ENCODE data around the gene HSD17B10.
"Not testable (repeated sequence)": the region's sequence is repeated elsewhere in the genome, so short reads cannot be mapped to it uniquely, and the experiment has no call there.

Gene HSD17B10

GRCh38 chrX:53422861-53423306, 11.3 kb downstream of the HSD17B10 start, which contains the start of gene RIBC1:
RIBC1 (plus strand) TSS chrX:53422873; CDS start chrX:53426277, 3,404 bp downstream.
- TF ChIP-seq MAX (IDR thresholded peaks at IDR 0.05; ENCODE audit: low read depth, low read length), result no peak
- no peak for TF ChIP-seq CTCF (IDR thresholded peaks at IDR 0.05; ENCODE audit: low read depth, low read length)
- no peak for TF ChIP-seq POLR2A (IDR thresholded peaks at IDR 0.05; ENCODE audit: extremely low read depth, insufficient read length)
- no peak for TF ChIP-seq MYC (IDR thresholded peaks at IDR 0.05; ENCODE audit: low read depth, low read length)
- DNase-seq (ENCODE audit: low read depth), result no peak
- peak within 1 kb of the TSS; percentile 97 for H3K4me3 ChIP-seq (ENCODE audit: low read depth, low read length)

- peak; percentile 98 for DNase-seq (ENCODE audit: low read depth)
- TF ChIP-seq CTCF (IDR thresholded peaks at IDR 0.05; ENCODE audit: low read depth, low read length) (no peak), MAX (IDR thresholded peaks at IDR 0.05; ENCODE audit: low read depth, low read length) (no peak; the same call in 1 of the 2 replicates), MYC (IDR thresholded peaks at IDR 0.05; ENCODE audit: low read depth, low read length) (peak; percentile 37; the same call in 1 of the 2 replicates), POLR2A (IDR thresholded peaks at IDR 0.05; ENCODE audit: extremely low read depth, insufficient read length) (peak; percentile 72)
- H3K4me3 ChIP-seq (ENCODE audit: low read depth, low read length), result peak within 1 kb of the TSS; percentile 97
Observed at GRCh38 chrX:53422086-53422860, 11.9 kb downstream of the HSD17B10 start, which contains the start of gene SMC1A. SMC1A (minus strand) TSS chrX:53422654; CDS start chrX:53422600, 54 bp downstream.

GRCh38 chrX:53421772-53422085, 12.4 kb downstream of the HSD17B10 start:
- no peak for DNase-seq (ENCODE audit: low read depth)
- peak overlapping the region; percentile 97 for H3K4me3 ChIP-seq (ENCODE audit: low read depth, low read length)
- TF ChIP-seq MYC (IDR thresholded peaks at IDR 0.05; ENCODE audit: low read depth, low read length), result no peak
- no peak for TF ChIP-seq POLR2A (IDR thresholded peaks at IDR 0.05; ENCODE audit: extremely low read depth, insufficient read length)
- no peak for TF ChIP-seq MAX (IDR thresholded peaks at IDR 0.05; ENCODE audit: low read depth, low read length)
- TF ChIP-seq CTCF (IDR thresholded peaks at IDR 0.05; ENCODE audit: low read depth, low read length), result no peak

- TF ChIP-seq MAX (IDR thresholded peaks at IDR 0.05; ENCODE audit: low read depth, low read length) (no peak), CTCF (IDR thresholded peaks at IDR 0.05; ENCODE audit: low read depth, low read length) (no peak), POLR2A (IDR thresholded peaks at IDR 0.05; ENCODE audit: extremely low read depth, insufficient read length) (no peak), MYC (IDR thresholded peaks at IDR 0.05; ENCODE audit: low read depth, low read length) (no peak)
- peak overlapping the region; percentile 97 for H3K4me3 ChIP-seq (ENCODE audit: low read depth, low read length)
- DNase-seq (ENCODE audit: low read depth), result no peak
Observed at GRCh38 chrX:53421125-53421524, 13.0 kb downstream of the HSD17B10 start.

GRCh38 chrX:53420351-53420750, 13.8 kb downstream of the HSD17B10 start:
- not testable (repeated sequence) for DNase-seq (ENCODE audit: low read depth)
- peak overlapping the region; percentile 97 for H3K4me3 ChIP-seq (ENCODE audit: low read depth, low read length)

GRCh38 chrX:53412446-53412845, 21.7 kb downstream of the HSD17B10 start:
- TF ChIP-seq CTCF (IDR thresholded peaks at IDR 0.05; ENCODE audit: low read depth, low read length) (no peak), MYC (IDR thresholded peaks at IDR 0.05; ENCODE audit: low read depth, low read length) (no peak), MAX (IDR thresholded peaks at IDR 0.05; ENCODE audit: low read depth, low read length) (no peak), POLR2A (IDR thresholded peaks at IDR 0.05; ENCODE audit: extremely low read depth, insufficient read length) (no peak)
- no peak overlapping the region for H3K4me3 ChIP-seq (ENCODE audit: low read depth, low read length)
- peak; percentile 43 for DNase-seq (ENCODE audit: low read depth)

Data from NB4 (cell line).